ENCODE data around the gene CLIC5.

Gene CLIC5

DNA sequence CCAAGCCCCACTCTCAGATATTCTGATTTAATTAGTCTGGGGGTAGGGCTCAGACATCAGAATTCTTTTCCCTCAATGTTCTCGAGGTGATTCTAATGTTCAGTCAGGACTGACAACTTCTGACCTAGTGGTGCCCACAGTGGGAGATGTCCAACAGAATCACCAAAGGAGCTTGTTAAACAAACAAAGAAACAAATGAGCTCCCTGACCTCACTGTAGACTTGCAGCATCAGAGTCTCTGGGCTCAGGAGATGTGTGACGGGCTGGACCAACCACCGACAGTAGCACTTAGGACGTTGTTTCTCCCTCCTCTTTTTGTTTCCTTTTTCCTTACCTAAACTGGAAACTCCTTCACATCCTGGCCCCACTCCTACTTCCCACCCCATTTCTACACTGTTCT, 49.3 kb downstream of the CLIC5 start:
- Histone ChIP-seq H3K9me3 (ENCODE audit: control insufficient read depth, low read length) (no peaks in the 10 kb centered on the region), H3K4me3 (ENCODE audit: low read depth, low read length) (no peak overlapping the region), H3K4me2 (ENCODE audit: low read length) (no peak overlapping the region), H3K27me3 (ENCODE audit: control insufficient read depth, insufficient read depth, low read length) (no peaks in the 10 kb centered on the region), H2AFZ (no peak overlapping the region), H3K36me3 (ENCODE audit: control insufficient read depth, insufficient read depth, low read length) (no peaks in the 10 kb centered on the region), H3K4me1 (no peaks in the 10 kb centered on the region), H3K9ac (no peak overlapping the region), H3K79me2 (no peaks in the 10 kb centered on the region), H3K27ac (no peak overlapping the region)
- TF ChIP-seq, protein P1, sequence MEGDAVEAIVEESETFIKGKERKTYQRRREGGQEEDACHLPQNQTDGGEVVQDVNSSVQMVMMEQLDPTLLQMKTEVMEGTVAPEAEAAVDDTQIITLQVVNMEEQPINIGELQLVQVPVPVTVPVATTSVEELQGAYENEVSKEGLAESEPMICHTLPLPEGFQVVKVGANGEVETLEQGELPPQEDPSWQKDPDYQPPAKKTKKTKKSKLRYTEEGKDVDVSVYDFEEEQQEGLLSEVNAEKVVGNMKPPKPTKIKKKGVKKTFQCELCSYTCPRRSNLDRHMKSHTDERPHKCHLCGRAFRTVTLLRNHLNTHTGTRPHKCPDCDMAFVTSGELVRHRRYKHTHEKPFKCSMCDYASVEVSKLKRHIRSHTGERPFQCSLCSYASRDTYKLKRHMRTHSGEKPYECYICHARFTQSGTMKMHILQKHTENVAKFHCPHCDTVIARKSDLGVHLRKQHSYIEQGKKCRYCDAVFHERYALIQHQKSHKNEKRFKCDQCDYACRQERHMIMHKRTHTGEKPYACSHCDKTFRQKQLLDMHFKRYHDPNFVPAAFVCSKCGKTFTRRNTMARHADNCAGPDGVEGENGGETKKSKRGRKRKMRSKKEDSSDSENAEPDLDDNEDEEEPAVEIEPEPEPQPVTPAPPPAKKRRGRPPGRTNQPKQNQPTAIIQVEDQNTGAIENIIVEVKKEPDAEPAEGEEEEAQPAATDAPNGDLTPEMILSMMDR (IDR thresholded peaks at IDR 0.05) = no peak

DNA sequence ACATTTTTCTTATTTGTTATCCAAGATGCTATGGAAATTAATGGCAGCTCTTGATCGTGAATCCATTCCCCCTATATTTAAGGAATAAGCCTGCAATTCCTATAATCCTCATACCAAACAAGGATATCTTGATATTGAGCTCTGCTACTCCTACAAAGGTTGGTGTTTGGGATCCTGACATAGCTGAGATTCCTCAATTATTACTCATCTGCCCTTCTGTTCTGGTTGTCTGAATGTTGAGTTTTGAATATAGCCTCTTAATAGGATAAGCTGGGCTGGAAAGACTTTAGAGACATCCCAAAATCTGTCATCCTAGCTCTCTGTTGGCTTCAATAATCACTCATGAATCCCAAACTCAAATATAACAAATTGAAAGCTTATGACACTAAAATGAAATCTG, 49.9 kb downstream of the CLIC5 start:
- Histone ChIP-seq H2AFZ (no peak overlapping the region), H3K27ac (no peak overlapping the region), H3K27me3 (ENCODE audit: control insufficient read depth, insufficient read depth, low read length) (no peaks in the 10 kb centered on the region), H3K4me2 (ENCODE audit: low read length) (no peak overlapping the region), H3K79me2 (no peaks in the 10 kb centered on the region), H3K36me3 (ENCODE audit: control insufficient read depth, insufficient read depth, low read length) (no peaks in the 10 kb centered on the region), H3K4me1 (no peaks in the 10 kb centered on the region), H3K9ac (no peak overlapping the region), H3K4me3 (ENCODE audit: low read depth, low read length) (no peak overlapping the region), H3K9me3 (ENCODE audit: control insufficient read depth, low read length) (no peaks in the 10 kb centered on the region)
- TF ChIP-seq, protein P1 (IDR thresholded peaks at IDR 0.05) = no peak

DNA sequence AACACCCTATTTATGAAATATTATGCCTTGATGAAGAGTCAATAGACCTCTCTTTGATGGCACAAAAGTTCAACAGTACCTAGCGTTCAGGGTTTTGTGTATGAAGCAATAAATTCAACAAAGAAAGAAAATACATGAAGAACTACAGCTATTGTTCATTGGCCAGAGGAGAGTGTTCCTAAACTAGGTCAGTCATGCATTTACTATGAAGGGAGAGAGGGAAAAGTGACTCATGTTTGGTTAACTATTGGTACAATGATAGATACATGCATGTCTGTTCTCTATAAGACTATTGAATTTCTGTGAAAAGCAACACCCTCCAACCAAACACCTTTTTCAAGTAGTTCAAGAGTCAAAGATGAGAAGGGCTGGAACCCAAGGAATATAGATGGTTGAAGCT, 50.7 kb downstream of the CLIC5 start:
- Histone ChIP-seq H3K27me3 (ENCODE audit: control insufficient read depth, insufficient read depth, low read length) (no peaks in the 10 kb centered on the region), H3K36me3 (ENCODE audit: control insufficient read depth, insufficient read depth, low read length) (no peaks in the 10 kb centered on the region), H3K27ac (no peak overlapping the region), H3K4me2 (ENCODE audit: low read length) (no peak overlapping the region), H2AFZ (no peak overlapping the region), H3K9ac (no peak overlapping the region), H3K4me3 (ENCODE audit: low read depth, low read length) (no peak overlapping the region), H3K79me2 (no peaks in the 10 kb centered on the region), H3K9me3 (ENCODE audit: control insufficient read depth, low read length) (no peaks in the 10 kb centered on the region), H3K4me1 (no peaks in the 10 kb centered on the region)
- TF ChIP-seq, protein P1 (IDR thresholded peaks at IDR 0.05) = no peak

DNA sequence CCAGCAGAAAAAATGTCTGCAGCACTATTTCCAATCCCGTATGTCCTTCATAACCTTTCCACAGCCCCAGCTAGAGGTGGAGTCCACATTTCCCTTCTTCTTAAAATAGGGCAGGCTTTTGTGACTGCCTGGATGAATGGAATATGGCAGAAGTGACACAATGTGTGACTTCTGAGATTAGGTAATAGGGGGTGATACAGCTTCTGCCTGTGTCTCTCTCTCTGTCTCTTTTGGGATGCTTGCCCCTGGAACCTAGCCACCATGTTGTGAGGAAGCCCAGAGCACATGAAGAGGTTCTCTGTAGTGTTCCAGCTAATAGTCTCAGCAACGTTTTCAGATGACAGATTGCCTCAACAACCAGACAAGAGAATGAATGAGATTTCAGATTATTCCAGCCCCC, 51.4 kb downstream of the CLIC5 start:
- TF ChIP-seq, protein P1 (IDR thresholded peaks at IDR 0.05) = no peak
- Histone ChIP-seq H3K36me3 (ENCODE audit: control insufficient read depth, insufficient read depth, low read length) (no peaks in the 10 kb centered on the region), H3K4me2 (ENCODE audit: low read length) (no peak overlapping the region), H3K4me3 (ENCODE audit: low read depth, low read length) (no peak overlapping the region), H2AFZ (no peak overlapping the region), H3K79me2 (no peaks in the 10 kb centered on the region), H3K9ac (no peak overlapping the region), H3K27ac (no peak overlapping the region), H3K4me1 (no peaks in the 10 kb centered on the region), H3K27me3 (ENCODE audit: control insufficient read depth, insufficient read depth, low read length) (no peaks in the 10 kb centered on the region), H3K9me3 (ENCODE audit: control insufficient read depth, low read length) (no peaks in the 10 kb centered on the region)

DNA sequence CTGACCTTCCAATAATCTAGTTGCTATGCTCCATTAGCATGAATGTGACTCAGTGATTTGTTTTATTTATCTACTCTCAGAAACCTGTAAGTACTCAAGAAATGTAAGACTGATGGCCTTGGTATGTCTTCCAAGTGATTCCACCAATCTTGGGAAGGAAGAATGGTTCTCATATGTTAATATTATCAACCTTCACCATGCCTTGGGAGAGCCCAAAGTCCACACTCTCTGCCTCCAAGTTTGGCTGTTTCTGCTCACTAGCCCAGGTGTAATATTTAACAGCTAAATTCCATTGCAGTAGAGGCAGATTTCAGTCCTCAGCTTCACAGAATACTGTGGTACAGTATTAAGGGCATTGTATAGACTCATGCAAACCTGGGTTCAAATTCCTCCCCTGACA, 51.8 kb downstream of the CLIC5 start:
- Histone ChIP-seq H3K27me3 (ENCODE audit: control insufficient read depth, insufficient read depth, low read length) (no peaks in the 10 kb centered on the region), H3K9me3 (ENCODE audit: control insufficient read depth, low read length) (no peaks in the 10 kb centered on the region), H2AFZ (no peak overlapping the region), H3K9ac (no peak overlapping the region), H3K4me2 (ENCODE audit: low read length) (no peak overlapping the region), H3K79me2 (no peaks in the 10 kb centered on the region), H3K36me3 (ENCODE audit: control insufficient read depth, insufficient read depth, low read length) (no peaks in the 10 kb centered on the region), H3K27ac (no peak overlapping the region), H3K4me1 (no peaks in the 10 kb centered on the region), H3K4me3 (ENCODE audit: low read depth, low read length) (no peak overlapping the region)
- TF ChIP-seq, protein P1 (IDR thresholded peaks at IDR 0.05) = no peak

Measured in parathyroid adenoma (tissue), 2 donors.